HG03097 (cell line): Measurements from ENCODE around the gene SEC24D.

Source experiments
- ATAC-seq: cut with Tn5 transposase; IDR thresholded peaks from one replicate; pipeline ENCODE4 v1.9.1; 2021; ENCODE audit not compliant: unreplicated experiment, low FRiP score

The SEC24D gene

DNA sequence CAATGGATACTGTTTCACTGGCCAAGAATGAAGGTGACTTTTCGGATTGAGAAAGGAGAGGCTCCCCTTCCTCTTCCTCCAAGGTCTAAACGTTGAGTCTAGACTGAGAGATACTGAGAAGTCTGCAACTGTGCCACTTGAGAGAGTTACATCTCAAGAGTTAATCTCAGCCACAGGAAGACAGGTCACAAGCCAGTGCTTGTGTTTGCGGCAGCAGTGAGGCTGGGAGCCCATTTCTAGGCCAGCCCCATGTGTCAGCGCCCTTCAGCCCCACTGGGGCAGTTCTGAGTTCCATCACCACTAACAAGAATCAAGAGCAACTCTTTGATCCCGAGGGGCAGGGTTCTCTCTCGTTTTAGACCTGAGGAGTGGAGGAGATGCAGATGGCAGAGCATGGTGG is 7.3 kb upstream of the SEC24D start:
- no peak for ATAC-seq

DNA sequence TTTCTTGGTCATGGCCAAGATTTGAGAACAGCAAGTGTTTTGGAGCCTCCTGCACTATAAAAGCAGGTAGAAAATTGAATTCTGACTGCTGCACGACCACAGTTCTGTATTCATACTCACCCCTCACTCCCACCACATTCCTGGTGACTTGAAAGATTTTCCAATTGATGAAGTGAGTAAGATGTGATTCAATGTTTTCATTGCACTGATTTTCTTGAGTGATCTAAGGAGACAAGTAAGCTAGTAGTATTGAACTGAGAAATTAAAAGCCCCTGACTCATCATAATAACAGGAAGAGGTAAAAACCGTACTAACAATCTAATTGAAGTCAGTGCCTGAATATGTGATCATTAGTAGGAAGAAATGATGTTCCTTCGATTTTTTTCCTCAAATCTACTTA is 6.1 kb upstream of the SEC24D start:
- ATAC-seq: no peak

DNA sequence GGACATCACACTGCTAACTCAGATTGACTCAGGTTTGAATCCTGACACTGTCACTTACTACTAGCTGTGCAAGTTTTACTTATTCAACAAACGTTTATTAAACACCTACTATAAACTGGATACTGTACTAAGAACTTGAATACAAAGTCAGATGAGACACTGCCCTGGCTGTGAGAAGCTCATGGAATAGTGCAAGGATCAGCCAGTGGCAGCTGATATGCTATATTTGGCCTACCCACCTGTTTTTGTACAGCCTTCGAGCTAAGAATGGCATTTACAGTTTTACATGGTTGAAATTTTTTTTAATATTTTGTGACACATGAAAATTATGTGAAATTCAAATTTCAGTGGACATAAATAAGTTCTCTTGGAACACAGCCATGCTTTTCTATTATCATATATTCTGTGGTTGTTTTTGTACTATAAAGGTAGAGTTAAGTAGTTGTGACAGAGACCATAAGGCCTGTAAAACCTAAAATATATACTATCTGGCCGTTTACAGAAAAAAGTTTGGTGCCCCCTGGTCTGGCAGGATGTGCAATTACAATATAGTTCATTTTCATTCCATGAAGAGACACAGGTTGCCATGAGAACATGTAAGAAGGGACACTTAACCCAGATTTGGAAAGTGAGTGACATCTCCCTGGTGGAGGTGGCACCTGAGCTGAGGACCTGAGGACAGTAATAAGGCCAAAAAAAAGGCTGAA is 3.4 kb upstream of the SEC24D start:
- no peak for ATAC-seq

DNA sequence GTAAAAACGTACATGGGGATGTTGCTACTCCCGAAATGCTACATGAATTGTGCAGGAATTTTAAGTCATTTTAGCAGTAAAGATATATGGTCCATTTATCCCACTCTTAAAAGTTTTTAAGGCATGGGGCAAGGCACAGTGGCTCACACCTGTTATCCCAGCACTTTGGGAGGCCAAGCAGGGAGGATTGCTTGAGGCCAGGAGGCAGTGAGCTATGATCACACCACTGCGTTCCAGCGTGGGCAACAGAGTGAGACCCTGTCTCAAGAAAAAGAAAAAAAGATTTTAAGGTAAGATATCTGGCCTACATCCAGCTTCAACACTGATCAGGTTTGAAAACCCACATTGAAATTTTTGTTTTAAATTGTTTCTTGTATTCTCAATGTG is 1.2 kb upstream of the SEC24D start:
- ATAC-seq: no peak

DNA sequence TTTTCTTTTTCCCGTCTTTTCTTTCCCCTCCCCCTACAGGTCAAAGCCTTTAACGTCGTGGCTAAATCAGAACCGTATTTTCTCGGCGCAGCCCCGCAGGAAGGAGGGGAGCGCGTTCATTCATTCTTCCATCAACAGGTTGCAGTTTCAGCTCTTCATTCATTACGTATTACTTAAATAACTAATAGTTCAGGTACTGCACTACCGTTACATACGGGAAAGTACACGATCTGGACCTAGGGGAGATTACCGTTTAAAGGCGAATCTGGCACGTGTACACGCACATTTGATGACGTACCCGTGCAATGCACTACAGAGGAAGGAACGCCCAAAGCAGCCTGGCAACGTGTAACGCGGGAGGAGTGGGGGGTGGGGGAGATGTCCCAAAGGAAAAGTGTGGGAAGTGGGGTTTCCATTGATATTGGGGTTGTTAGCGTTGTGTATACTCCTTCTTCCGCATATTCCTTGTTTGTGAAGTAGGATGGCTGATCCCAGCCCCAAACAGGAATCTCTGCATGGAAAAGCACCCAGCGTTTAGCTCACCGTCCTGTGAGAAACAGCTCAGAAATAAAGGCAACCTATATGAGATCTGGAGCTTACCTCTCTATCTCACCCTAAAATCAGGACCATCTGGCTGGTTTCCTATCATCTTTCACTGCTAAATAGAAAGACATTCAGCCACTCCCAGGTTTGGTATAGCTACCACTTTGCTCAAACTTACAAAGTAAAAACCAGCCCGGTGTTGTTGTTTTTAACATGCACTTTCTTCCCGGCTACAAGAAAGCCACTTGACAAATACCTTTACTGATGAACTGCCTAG is 585 bp upstream of the SEC24D start:
- ATAC-seq: no peak

DNA sequence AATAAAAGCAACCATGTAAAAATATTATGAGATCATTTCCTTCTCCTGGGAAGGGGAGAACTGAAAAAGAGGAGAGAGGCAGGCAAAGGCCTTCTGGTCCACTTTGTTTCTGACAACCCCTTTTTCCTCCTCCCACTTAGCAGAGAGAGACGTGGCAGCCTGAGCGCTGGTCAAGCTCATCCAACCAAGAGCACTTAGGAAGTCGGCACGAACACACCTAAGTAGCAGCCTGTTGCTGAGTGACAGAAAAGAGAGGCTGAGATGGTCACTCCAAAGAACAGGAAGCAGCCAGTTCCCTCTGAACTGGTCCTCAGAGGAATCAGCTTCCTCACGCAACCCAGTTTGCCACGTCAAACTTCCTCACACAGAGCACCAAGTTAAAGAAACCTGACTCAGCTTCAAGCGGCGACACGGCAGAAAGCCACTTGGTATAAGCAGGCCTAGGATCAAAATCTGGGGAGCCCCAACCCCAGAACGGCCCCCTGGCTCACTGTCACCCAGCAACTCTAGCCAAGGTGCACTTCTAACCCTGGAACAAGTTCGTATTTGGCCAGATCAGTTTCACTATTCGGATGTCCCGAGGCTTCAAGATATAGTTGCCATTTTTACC is 861 bp downstream of the SEC24D start:
- ATAC-seq: peak; percentile 71

DNA sequence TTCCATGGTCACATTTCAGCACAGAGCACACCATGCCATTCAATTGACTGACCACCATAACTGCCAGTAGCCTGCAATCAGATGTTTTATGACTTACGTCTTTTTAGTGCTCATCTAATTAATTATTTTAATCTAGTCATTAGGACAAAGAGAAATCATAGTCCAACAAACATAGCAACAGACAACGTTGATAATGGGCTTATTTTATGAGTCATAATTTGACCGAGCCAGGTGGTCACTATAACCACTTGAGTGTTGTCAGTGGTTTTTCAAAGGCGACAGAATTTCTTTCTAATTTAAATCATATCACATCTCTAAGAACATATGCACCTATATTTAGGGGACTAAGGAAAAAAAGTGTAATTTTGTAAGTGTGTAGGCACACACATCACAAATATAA is 1.9 kb downstream of the SEC24D start:
- no peak for ATAC-seq

DNA sequence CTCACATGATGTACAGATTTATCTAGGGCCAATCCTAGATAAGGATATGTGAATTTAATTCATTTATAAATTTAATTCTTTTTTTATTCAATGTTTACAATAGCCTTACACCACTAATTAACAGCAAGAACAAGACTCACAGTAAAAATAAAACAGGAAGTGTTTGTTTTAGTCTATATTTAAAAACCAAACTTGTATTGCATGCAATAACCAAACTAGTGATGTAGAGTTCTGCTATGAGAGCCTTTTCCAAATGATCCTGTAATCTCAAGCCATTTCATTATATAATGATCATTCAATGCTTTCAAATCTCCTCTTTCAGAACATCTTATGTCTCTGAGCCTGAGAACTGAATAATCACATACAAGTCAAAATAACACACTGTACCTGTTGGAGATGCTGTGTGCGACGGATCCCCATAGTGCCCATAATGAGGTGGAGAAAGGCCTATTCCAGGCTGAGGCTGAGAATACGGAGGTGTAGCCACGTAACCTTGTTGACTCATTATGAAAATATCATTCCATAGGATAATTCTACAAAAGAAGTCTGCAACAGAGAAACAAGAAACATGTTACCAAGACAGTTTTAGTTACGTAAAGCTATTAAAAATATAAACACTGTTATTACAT is 2.6 kb downstream of the SEC24D start:
- no peak for ATAC-seq

DNA sequence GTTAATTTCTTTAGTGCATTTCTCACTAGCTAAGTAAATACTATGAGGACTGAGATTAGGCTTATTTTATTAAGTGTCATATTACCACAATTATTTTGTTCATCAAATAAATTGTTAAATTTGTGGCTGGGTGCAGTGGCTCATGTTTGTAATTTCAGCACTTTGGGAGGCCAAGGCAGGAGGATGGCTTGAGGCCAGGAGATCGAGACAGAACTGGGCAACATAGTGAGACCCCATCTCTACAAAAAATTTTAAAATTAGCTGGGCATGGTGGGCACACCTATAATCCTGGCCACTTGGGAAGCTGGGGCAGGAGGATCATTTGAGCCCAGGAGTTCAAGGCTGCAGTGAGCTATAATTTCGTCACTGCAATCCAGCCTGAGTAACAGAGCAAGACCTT is 6.8 kb downstream of the SEC24D start:
- ATAC-seq: no peak

DNA sequence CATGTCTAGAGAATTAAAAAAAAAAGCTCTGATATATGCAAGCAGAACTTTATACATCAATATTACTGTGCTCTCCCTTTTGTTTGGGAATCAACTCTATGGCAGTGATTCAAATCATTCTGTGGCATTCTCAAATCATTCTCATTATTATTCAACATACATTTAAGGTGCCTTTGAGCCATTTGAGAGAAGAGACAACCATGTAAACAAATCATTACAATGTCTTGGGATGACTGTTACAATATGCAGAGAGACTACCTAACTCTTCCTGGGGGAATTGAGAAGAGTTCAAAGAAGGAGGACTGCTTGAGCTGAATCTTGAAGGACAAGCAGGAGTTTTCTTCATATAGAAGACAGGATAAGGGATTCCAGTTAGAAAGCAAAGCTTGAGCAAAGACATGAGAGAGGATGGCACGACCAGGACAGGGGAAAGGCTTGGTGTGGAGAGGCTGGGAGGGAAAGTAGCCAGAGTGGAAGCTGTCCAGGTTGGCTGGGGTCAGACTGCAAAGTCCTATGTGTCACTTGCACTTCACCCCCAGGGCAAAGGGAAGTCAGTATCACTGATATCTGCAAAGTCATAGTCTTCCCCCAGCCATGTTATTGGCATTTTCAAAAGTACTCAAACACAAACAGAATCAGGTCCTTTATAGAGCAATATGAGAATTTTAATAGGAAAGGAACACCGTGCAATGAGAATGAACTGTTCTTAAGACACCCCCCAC is 9.0 kb downstream of the SEC24D start:
- ATAC-seq: peak; percentile 51

DNA sequence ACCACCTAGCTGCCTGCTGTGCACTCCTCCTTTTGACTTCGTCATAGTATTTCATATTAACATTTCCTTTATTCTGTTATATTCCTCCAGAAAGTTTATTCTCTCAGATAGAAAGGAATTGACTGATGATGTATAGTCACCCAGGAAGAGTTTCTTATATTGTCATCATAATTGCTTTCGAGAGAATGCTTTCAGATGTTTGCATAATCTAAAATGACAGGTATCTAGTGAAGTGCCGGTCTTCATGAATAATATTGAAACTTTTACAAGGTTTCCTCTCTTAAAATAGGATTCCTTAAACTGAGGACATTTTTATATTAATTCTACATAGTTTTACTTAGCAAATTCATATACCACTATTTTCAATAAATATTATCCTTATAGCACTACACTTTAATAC is 10.1 kb downstream of the SEC24D start:
- no peak for ATAC-seq

DNA sequence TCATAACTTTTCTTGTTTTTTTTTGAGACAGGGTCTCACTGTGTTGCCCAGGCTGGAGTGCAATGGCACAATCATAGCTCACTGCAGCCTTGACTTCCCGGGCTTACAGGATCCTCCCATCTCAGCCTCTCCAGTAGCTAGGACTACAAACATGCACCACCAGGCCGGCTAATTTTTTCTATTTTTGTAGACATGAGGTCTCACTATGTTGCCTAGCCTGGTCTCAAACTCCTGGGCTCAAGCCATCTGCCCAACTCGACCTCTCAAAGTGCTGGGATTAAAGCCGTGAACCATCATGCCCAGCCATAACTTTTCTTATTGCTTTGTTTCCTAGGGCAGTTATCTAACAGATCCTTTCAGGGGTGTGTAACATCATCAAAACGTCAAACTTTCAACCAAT is 11.8 kb downstream of the SEC24D start:
- ATAC-seq: no peak

DNA sequence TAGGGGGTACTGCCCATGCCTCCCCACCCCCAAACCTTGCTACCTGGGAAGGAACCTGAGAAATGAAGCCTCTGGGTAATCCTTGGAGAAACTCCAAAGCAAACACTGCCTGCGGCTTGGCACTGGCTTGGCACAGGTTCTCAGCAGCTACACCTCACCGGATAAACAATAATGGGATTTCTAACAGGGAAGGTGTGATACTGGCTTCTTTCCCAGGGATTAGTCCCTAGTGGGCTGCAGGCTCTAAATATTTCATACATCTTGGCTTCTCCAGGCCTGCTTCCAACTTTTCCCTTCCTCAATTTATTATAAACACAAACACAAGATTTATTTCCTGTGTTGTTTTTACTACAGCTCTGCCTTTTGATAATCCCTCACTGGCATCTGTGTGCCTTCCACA is 12.5 kb downstream of the SEC24D start:
- no peak for ATAC-seq

DNA sequence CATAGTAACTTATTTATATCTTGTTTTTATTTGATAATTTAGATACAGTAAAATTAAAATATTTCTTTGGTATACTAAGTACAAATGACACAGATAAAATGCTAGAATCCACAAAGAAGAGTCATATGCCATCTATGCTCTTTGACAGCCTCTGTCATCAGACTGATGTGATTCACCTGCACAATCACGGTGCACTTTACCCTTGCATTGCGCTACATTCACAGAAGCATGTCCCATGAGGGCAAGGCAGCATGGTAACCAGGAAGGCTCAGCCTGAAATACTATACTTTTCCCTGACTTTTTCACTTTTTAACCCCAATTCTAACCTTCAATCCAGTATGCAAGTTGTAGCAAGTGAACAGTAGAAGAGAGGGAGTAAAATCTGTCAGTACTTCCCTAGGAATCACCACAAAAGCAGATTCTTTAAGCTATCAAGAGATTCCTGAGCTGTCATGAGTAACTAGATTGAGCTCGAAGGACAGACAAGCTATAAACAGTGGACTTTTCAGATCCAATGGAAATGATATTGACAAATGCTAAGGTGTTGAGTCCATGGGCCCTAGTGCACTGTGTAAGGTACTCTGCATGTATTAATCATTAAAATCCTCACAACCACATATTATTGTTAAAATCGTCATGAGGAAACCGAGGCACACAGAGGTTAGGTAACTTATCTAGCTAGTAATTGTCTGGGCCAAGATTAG is 14.2 kb downstream of the SEC24D start:
- no peak for ATAC-seq

DNA sequence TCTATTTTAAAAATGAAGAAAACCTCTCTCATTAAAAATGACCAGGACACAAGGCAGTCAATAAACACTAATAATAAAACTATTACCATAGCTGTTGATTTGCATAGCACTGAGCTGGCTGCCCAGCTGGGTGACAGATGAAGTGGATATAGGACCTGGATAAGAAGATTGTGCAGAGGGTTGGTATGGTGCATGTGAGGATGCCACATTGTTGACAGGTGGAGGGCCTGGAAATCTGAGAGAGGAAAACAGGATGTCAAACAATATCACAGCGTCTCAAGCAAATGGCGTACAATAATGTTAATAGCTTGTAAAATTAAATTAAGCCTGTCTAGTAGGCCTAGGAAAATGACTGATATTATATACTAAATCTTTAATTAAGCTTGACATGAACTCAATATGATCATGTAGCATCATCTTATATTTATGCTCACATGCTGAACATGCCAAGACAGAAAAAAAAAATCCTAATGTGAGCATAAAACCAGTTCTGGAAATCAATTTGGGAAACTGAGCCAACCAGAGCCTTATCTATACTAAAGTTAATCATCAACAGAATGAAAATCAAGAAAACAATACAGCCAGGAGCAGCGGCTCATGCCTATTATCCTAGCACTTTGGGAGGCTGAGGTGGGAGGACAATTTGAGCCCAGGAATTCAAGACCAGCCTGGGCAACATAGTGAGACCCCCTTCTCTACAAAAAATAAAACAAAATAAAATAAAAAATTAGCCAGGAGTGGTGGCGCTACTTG is 18.6 kb downstream of the SEC24D start:
- ATAC-seq: no peak

DNA sequence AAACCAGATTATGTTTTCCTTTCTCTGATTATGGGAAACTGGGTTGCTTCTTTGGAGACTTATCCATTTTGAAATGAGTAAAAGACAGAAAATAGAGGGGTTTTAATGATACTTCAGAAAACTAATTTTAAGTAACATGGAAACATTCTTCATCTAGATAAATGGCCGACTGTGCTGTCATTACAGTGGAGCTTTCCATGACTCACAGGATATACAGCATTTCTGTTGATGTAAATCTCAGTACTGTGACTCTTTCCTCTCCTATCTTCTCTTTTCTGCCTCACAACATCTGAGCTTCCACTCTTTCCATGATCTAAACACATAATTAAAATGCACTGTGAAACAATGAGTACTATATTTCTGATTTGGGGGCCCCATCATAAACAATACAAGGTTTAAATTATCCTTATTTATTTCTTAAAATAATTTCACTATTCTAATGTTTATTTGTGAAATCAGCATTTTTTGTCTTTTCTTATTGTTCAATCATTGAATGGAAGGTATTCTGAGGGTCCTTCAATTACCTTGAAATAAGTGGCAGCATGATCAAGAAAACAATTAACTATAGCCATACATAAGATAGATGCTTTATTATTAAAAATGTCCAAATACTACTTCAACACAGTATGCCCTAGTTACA is 19.3 kb downstream of the SEC24D start:
- no peak for ATAC-seq

DNA sequence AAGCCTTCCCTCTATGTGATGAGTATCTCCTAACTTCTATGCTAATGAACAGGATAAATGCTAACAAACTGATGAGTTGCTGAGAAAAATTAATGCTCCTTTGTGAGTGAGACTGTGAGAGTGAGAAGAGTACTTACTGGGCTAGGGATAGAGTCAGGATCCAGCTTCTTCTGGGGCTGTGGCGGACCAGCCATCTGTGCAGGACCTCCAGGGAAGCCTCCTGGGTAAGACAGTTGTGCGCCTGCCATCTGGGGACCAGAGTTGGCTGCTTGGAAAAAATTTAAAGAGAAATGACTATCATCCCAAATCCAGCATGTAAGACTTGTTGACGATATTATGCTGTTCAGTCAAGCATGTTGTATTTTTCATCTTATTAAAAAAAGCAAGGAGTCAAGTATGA is 21.0 kb downstream of the SEC24D start:
- no peak for ATAC-seq

DNA sequence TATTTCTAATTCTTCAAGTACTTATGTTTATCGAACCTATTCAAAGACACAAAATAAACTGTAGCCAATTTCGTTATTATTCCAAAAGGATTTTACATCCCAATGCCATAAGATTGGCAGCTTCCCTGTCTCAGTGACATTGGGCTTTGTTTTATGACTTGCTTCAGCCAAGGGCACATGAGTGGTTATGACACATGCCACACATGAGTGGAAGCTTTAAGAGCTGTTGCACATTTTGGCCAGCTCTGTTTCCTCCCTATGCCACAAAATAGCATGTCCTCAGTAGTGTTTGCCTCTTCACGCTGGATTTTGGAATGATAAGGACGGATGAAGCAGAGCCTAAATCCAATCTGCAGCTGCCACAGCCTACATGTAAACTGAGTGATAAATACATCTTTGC is 21.9 kb downstream of the SEC24D start:
- ATAC-seq: no peak

DNA sequence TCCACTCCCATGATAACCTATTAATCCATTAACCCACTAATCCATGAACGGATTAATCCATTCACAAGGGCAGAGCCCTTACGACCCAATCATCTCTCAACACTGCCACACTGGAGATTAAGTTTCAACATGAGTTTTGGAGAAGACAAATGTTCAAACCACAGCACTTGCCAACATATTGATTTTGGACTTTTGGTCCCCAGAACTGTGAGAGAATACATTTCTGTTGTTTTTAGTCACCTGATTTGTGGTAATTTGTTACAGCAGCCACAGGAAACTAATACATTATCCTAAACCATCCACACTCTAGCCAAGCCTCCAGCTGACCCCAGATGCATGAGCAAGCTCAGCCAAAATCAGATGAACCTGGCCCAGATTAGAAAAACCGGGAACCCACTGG is 22.4 kb downstream of the SEC24D start:
- ATAC-seq: no peak
